H1 (cell line): ENCODE measurements around the gene PAK5. TPM values are rescaled to one million over a fixed set of nuclear protein-coding genes. Genes with fewer than 3 reads are reported as not detected.

ENCODE experiments used
- CTCF ChIA-PET: fragments of 300-600 bp; sonication (Branson Sonifier 250); formaldehyde crosslinking; loops from one replicate; lab custom pipeline; 2021; ENCODE audit not compliant: partially characterized antibody; lab: Charles Lee
- POLR2A ChIA-PET: fragments of 300-600 bp; sonication (Branson Sonifier 250); formaldehyde crosslinking; loops from one replicate; lab custom pipeline; 2021; ENCODE audit warnings: inconsistent platforms; ENCODE audit not compliant: partially characterized antibody; lab: Charles Lee
- DNase-seq, 2 experiments: peaks; one replicate each; pipeline versions ENCODE4 v3.0.0 to v3.0.0-alpha.2; 2010 to 2022; ENCODE audit warnings: low spot score in 2 of 2, low read depth in 1 of 2, mixed read lengths in 1 of 2
- FAIRE-seq: peaks from 2 replicates; lab custom pipeline; 2011; peaks lifted over from hg19 to GRCh38; lab: Jason Lieb, UNC
- H2AFZ ChIP-seq: 2 replicates; pipeline ENCODE4 v1.8.1; 2012; ENCODE audit warnings: low read length, inconsistent platforms
- H2AK5ac ChIP-seq: 2 replicates; pipeline ENCODE4 v1.6.1; 2013; ENCODE audit warnings: low read depth, low read length
- H2BK120ac ChIP-seq: replicated peaks from 2 replicates; pipeline ENCODE3; 2013; ENCODE audit warnings: low read depth, low read length, inconsistent platforms
- H2BK12ac ChIP-seq: 2 replicates; pipeline ENCODE4 v1.6.1; 2013; ENCODE audit warnings: low read depth, low read length
- H2BK15ac ChIP-seq: 2 replicates; pipeline ENCODE4 v1.6.1; 2013; ENCODE audit warnings: low read length
- H2BK20ac ChIP-seq: 2 replicates; pipeline ENCODE4 v1.6.1; 2013; ENCODE audit warnings: low read length
- H2BK5ac ChIP-seq: 2 replicates; pipeline ENCODE4 v1.6.1; 2013; ENCODE audit warnings: low read depth, low read length
- H3K14ac ChIP-seq: 2 replicates; pipeline ENCODE4 v1.6.1; 2013; ENCODE audit warnings: inconsistent platforms; ENCODE audit not compliant: insufficient read length
- H3K18ac ChIP-seq: 2 replicates; pipeline ENCODE4 v1.6.1; 2013; ENCODE audit warnings: low read length; ENCODE audit errors: extremely low read depth
- H3K23ac ChIP-seq: 2 replicates; pipeline ENCODE4 v1.6.1; 2013; ENCODE audit warnings: inconsistent platforms; ENCODE audit not compliant: insufficient read length
- H3K23me2 ChIP-seq: 2 replicates; pipeline ENCODE4 v1.6.1; 2013; ENCODE audit warnings: low read depth, low read length
- H3K27ac ChIP-seq: 2 replicates; pipeline ENCODE4 v1.6.1; 2011; ENCODE audit warnings: low read depth, low read length, inconsistent platforms
- H3K27me3 ChIP-seq, 4 experiments: replicated peaks in 1 of 4; 1 replicate in 1 of 4; 2 replicates in 3 of 4; pipeline versions ENCODE4 v1.6.1 to v1.8.1; 2011 to 2013; ENCODE audit warnings: low read length in 3 of 4, mild to moderate bottlenecking in 3 of 4, inconsistent platforms in 2 of 4, mixed read lengths in 2 of 4, moderate library complexity in 1 of 4; ENCODE audit not compliant: control insufficient read depth in 3 of 4, insufficient read depth in 3 of 4; ENCODE audit errors: extremely low read depth in 1 of 4
- H3K36me3 ChIP-seq, 4 experiments: 2 replicates each; pipeline versions ENCODE4 v1.6.1 to v1.8.1; 2011 to 2013; ENCODE audit warnings: mild to moderate bottlenecking in 4 of 4, low read length in 3 of 4, moderate library complexity in 2 of 4, control low read depth in 1 of 4, inconsistent platforms in 1 of 4; ENCODE audit not compliant: insufficient read depth in 4 of 4, control insufficient read depth in 2 of 4
- H3K4ac ChIP-seq: replicated peaks from 2 replicates; pipeline ENCODE3; 2013; ENCODE audit warnings: low read length, low read depth, mixed read lengths, inconsistent platforms; ENCODE audit not compliant: insufficient read length
- H3K4me1 ChIP-seq, 4 experiments: replicated peaks in 1 of 4; 1 replicate in 1 of 4; 2 replicates in 3 of 4; pipeline versions ENCODE4 v1.6.1 to v1.8.1; 2011 to 2013; ENCODE audit warnings: low read length in 3 of 4, inconsistent platforms in 2 of 4, mixed read lengths in 1 of 4; ENCODE audit not compliant: insufficient read depth in 4 of 4, control insufficient read depth in 3 of 4
- H3K4me2 ChIP-seq, 2 experiments: 2 replicates each; pipeline versions ENCODE4 v1.6.1 to v1.8.1; 2011 to 2013; ENCODE audit warnings: low read depth in 2 of 2, low read length in 2 of 2, control low read depth in 1 of 2, inconsistent platforms in 1 of 2, mild to moderate bottlenecking in 1 of 2; ENCODE audit not compliant: insufficient read depth in 1 of 2
- H3K4me3 ChIP-seq, 4 experiments: fragments of 200-600, 300-600 bp in 1 of 4; sonication (generic), shearing (Covaris generic), sonication (Bioruptor Twin) in 1 of 4; 2 replicates each; pipeline versions ENCODE4 v1.5.1 to v1.8.1; 2011 to 2016; ENCODE audit warnings: low read length in 4 of 4, low read depth in 3 of 4, control low read depth in 2 of 4, inconsistent platforms in 2 of 4, mild to moderate bottlenecking in 2 of 4, mixed read lengths in 1 of 4, moderate library complexity in 1 of 4; ENCODE audit not compliant: insufficient read depth in 2 of 4; ENCODE audit errors: extremely low read depth in 1 of 4
- H3K56ac ChIP-seq: replicated peaks from 2 replicates; pipeline ENCODE3; 2013; ENCODE audit warnings: low read depth, mild to moderate bottlenecking, mixed read lengths, low read length, inconsistent platforms; ENCODE audit not compliant: insufficient read length
- H3K79me1 ChIP-seq: 2 replicates; pipeline ENCODE4 v1.6.1; 2013; ENCODE audit warnings: low read depth, low read length, control low read depth
- H3K79me2 ChIP-seq, 2 experiments: 2 replicates each; pipeline versions ENCODE4 v1.6.1 to v1.8.1; 2012 to 2013; ENCODE audit warnings: low read length in 2 of 2, mild to moderate bottlenecking in 2 of 2, inconsistent platforms in 1 of 2; ENCODE audit not compliant: insufficient read depth in 2 of 2, control insufficient read depth in 1 of 2
- H3K9ac ChIP-seq, 4 experiments: replicated peaks in 1 of 4; 1 replicate in 1 of 4; 2 replicates in 3 of 4; pipeline versions ENCODE4 v1.6.1 to v1.8.1; 2011 to 2013; ENCODE audit warnings: low read depth in 3 of 4, low read length in 3 of 4, control low read depth in 2 of 4, mild to moderate bottlenecking in 2 of 4, moderate library complexity in 2 of 4, inconsistent platforms in 1 of 4; ENCODE audit errors: extremely low read depth in 1 of 4
- H3K9me3 ChIP-seq, 2 experiments: 2 replicates each; pipeline versions ENCODE4 v1.6.1 to v1.8.1; 2012 to 2013; ENCODE audit warnings: mild to moderate bottlenecking in 2 of 2, moderate library complexity in 2 of 2, control low read depth in 1 of 2, inconsistent platforms in 1 of 2, low read depth in 1 of 2, low read length in 1 of 2, mixed read lengths in 1 of 2; ENCODE audit not compliant: insufficient read depth in 2 of 2
- H4K20me1 ChIP-seq, 2 experiments: replicated peaks in 1 of 2; 2 replicates each; pipeline versions ENCODE3 to v1.8.1; 2011 to 2013; ENCODE audit warnings: inconsistent platforms in 2 of 2, low read length in 2 of 2, mild to moderate bottlenecking in 1 of 2; ENCODE audit not compliant: insufficient read depth in 2 of 2, control insufficient read depth in 1 of 2
- H4K5ac ChIP-seq: 2 replicates; pipeline ENCODE4 v1.6.1; 2013; ENCODE audit warnings: low read length, low read depth, mixed read lengths, inconsistent platforms; ENCODE audit not compliant: insufficient read length
- H4K8ac ChIP-seq: 2 replicates; pipeline ENCODE4 v1.8.0; 2013; ENCODE audit warnings: mild to moderate bottlenecking, moderate library complexity, low read length, inconsistent platforms; ENCODE audit not compliant: insufficient read depth; ENCODE audit errors: extremely low read depth
- H4K91ac ChIP-seq: replicated peaks from 2 replicates; pipeline ENCODE3; 2013; ENCODE audit warnings: low read length, mixed read lengths, inconsistent platforms; ENCODE audit not compliant: insufficient read length
- ASH2L ChIP-seq: fragments of 200-600, 300-600 bp; sonication (generic); IDR thresholded peaks from one replicate; pipeline ENCODE4 v1.7.1; 2017; ENCODE audit warnings: low read length
- BCL11A ChIP-seq, 2 experiments: IDR thresholded peaks; one replicate each; pipeline ENCODE4 v1.6.1; 2011; ENCODE audit warnings: low read depth in 2 of 2, low read length in 2 of 2, mild to moderate bottlenecking in 2 of 2
- EP300 ChIP-seq, 2 experiments: IDR thresholded peaks; 1 replicate in 1 of 2; 2 replicates in 1 of 2; pipeline ENCODE4 v1.6.1; 2011 to 2012; ENCODE audit warnings: low read depth in 2 of 2, low read length in 2 of 2, mild to moderate bottlenecking in 2 of 2, borderline replicate concordance in 1 of 2, inconsistent platforms in 1 of 2, moderate library complexity in 1 of 2
- GABPA ChIP-seq: IDR thresholded peaks from 2 replicates; pipeline ENCODE4 v1.6.1; 2011; ENCODE audit warnings: mild to moderate bottlenecking, low read length, moderate library complexity, borderline replicate concordance; ENCODE audit not compliant: insufficient read depth
- KDM4A ChIP-seq: IDR thresholded peaks from one replicate; pipeline ENCODE4 v1.7.1; 2012; ENCODE audit warnings: low read depth, mild to moderate bottlenecking, moderate library complexity, low read length, inconsistent platforms; ENCODE audit not compliant: severe bottlenecking
- MAFK ChIP-seq: IDR thresholded peaks from 2 replicates; pipeline ENCODE4 v1.6.1; 2012; ENCODE audit warnings: low read depth, mild to moderate bottlenecking, improper control_type of control experiment, low read length
- POLR2A ChIP-seq, 2 experiments: IDR thresholded peaks; 1 replicate in 1 of 2; 2 replicates in 1 of 2; pipeline ENCODE4 v1.6.1; 2011; ENCODE audit warnings: low read depth in 2 of 2, low read length in 2 of 2, mild to moderate bottlenecking in 2 of 2; ENCODE audit errors: control extremely low read depth in 1 of 2
- SIX5 ChIP-seq: IDR thresholded peaks from 2 replicates; pipeline ENCODE4 v1.6.1; 2011; ENCODE audit warnings: mild to moderate bottlenecking, low read depth, low read length
- TAF7 ChIP-seq: optimal IDR thresholded peaks from 2 replicates; pipeline ENCODE3; 2011; ENCODE audit warnings: low read depth, mild to moderate bottlenecking, inconsistent platforms, low read length, moderate library complexity, borderline replicate concordance
- TBP ChIP-seq: IDR thresholded peaks from 2 replicates; pipeline ENCODE4 v1.6.1; 2011; ENCODE audit warnings: low read depth, low read length, improper control_type of control experiment
- ZNF274 ChIP-seq: IDR thresholded peaks from 2 replicates; pipeline ENCODE4 v1.7.0; 2012; ENCODE audit warnings: low read length, borderline replicate concordance; ENCODE audit errors: extremely low read depth
- WGBS, 2 experiments: shearing (Covaris generic) in 1 of 2; methylation state at CpG; one replicate each; pipeline versions ENCODE4 v1.1.6 to v1.1.7; 2013 to 2015; ENCODE audit warnings: low lambda C conversion rate in 2 of 2, mixed read lengths in 2 of 2, inconsistent platforms in 1 of 2, low coverage in 1 of 2, missing lambda C conversion rate in 1 of 2; ENCODE audit not compliant: insufficient replicate concordance in 2 of 2, insufficient coverage in 1 of 2, insufficient read length in 1 of 2; ENCODE audit errors: extremely low coverage in 1 of 2, missing lambda C conversion rate in 1 of 2; 5-methylcytosine and 5-hydroxymethylcytosine counted together
- polyA plus RNA-seq, 7 experiments: library from polyadenylated mRNA; depleted of rRNA in 3 of 7; stranded (reverse) in 5 of 7; unstranded in 2 of 7; fragments of >200 nt in 5 of 7; fragments of 200-250 nt in 2 of 7; gene quantifications; 1 replicate in 5 of 7; 2 replicates in 1 of 7; 4 replicates in 1 of 7; pipeline versions ENCODE4 v1.2.1 to v1.2.3, GENCODE V29; 2011 to 2013; ENCODE audit warnings: missing spikeins in 2 of 7, mixed read lengths in 2 of 7
- total RNA-seq: library from RNA; stranded (reverse); fragmentation: NEBNext Ultra II Directional; extraction: Animal tissue kit (Norgen Biotek cat#: 25700); gene quantifications from 2 replicates; pipeline ENCODE4 v1.2.1, GENCODE V29; 2021

PAK5 gene
- total and polyA plus RNA-seq, 2 of the 8 experiments (the other 6 are each of a cell fraction or from before 2014, with no cell fraction given) = 0.54 to 0.80 TPM

DNA sequence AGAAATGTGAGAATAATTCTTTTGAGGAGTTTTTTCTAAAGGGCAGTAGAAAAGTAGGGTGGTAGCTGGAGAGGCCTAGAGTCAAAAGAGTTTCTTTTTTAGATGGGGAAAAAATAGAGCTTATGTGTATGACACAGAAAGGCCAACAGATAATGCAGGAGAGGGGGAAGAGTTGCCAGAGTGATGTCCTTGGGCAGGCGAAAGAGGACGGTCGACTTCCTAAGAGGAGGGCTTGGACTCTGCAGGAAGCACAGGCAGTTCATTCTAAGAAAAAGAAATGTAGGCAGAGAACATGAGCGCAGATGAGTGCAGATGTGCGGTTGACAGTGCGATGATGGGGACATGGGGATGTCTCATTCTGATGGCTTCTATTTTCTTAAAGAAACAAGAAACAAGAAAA lies 68.9 kb downstream of the PAK5 start:
- no peak overlapping the region for H3K4me3 ChIP-seq
- no peaks in the 10 kb centered on the region for H3K27me3 ChIP-seq
- no peak overlapping the region for H3K56ac ChIP-seq
- H4K20me1 ChIP-seq = no peaks in the 10 kb centered on the region
- no peaks in the 10 kb centered on the region for H3K36me3 ChIP-seq
- TF ChIP-seq TAF7 (no peak), TBP (no peak), ZNF274 (no peak), BCL11A (IDR thresholded peaks at IDR 0.05; ENCODE audit: low read depth in 2 of 2, low read length in 2 of 2) (no peak), POLR2A (IDR thresholded peaks at IDR 0.05; ENCODE audit: control extremely low read depth in 1 of 2, low read depth in 2 of 2, low read length in 2 of 2) (no peak), GABPA (no peak), EP300 (IDR thresholded peaks at IDR 0.05; ENCODE audit: borderline replicate concordance in 1 of 2, low read depth in 2 of 2, low read length in 2 of 2) (no peak), SIX5 (no peak), KDM4A (no peak), MAFK (no peak), ASH2L (no peak)
- no peaks in the 10 kb centered on the region for H3K79me1 ChIP-seq
- H2BK120ac ChIP-seq = no peak overlapping the region
- H3K14ac ChIP-seq = no peak overlapping the region
- H2BK5ac ChIP-seq = no peak overlapping the region
- no peak overlapping the region for H4K8ac ChIP-seq
- H2BK15ac ChIP-seq = no peak overlapping the region
- no peak overlapping the region for H4K91ac ChIP-seq
- no peak overlapping the region for H3K27ac ChIP-seq
- POLR2A ChIA-PET = no interaction called here
- no peak overlapping the region for H3K4me2 ChIP-seq
- WGBS, 2 experiments = 90% methylated on average over 6 of the region's 6 CpGs; no CpG with 5 or more reads in 1 of the 2 experiments
- CTCF ChIA-PET = no interaction called here
- H3K4me1 ChIP-seq = no peaks in the 10 kb centered on the region
- no peak overlapping the region for H2AFZ ChIP-seq
- no peaks in the 10 kb centered on the region for H3K79me2 ChIP-seq
- DNase-seq (no peak), FAIRE-seq (no peak)
- H2BK12ac ChIP-seq = no peak overlapping the region
- H3K9ac ChIP-seq = no peak overlapping the region
- H2AK5ac ChIP-seq = no peak overlapping the region
- no peaks in the 10 kb centered on the region for H3K9me3 ChIP-seq
- no peak overlapping the region for H3K18ac ChIP-seq
- no peak overlapping the region for H3K23ac ChIP-seq
- H3K23me2 ChIP-seq = no peaks in the 10 kb centered on the region
- no peak overlapping the region for H3K4ac ChIP-seq
- no peak overlapping the region for H4K5ac ChIP-seq
- H2BK20ac ChIP-seq = no peak overlapping the region
